Skin of body (tissue), 2 donors: ENCODE data around the gene MIEF2. TPM values are rescaled to one million over a fixed set of nuclear protein-coding genes. Genes with fewer than 3 reads are reported as not detected.

Experiments
- DNase-seq: peaks from one replicate; lab custom pipeline; 2025; lab: John Stamatoyannopoulos, UW
- total RNA-seq: library from RNA; depleted of rRNA; stranded (reverse); fragments of >200 nt; gene quantifications from one replicate; pipeline ENCODE4 v1.2.3, GENCODE V29; 2014

MIEF2 gene
- total RNA-seq, 1 donor from 2014 or later, result 9.9 TPM

- no peak for DNase-seq
These were observed 3.7 kb upstream of the MIEF2 start for GRCh38 chr17:18256776-18257175.

GRCh38 chr17:18257268-18257981, 3.0 kb upstream of the MIEF2 start:
- no peak for DNase-seq

GRCh38 chr17:18257982-18258355, 2.5 kb upstream of the MIEF2 start:
- DNase-seq, result no peak

- no peak for DNase-seq
These were observed 2.0 kb upstream of the MIEF2 start, which contains the start of gene FLII for GRCh38 chr17:18258356-18259038. FLII (minus strand) TSS chr17:18258738; CDS start chr17:18258690, 48 bp downstream.

- no peak for DNase-seq
These were observed 686 bp upstream of the MIEF2 start for GRCh38 chr17:18259621-18260331.

GRCh38 chr17:18261146-18261515, 669 bp downstream of the MIEF2 start:
- no peak for DNase-seq

GRCh38 chr17:18261659-18262058, 1.2 kb downstream of the MIEF2 start:
- no peak for DNase-seq

- DNase-seq, result no peak
These were observed 1.6 kb downstream of the MIEF2 start for GRCh38 chr17:18262111-18262510.

GRCh38 chr17:18262641-18263040, 2.2 kb downstream of the MIEF2 start:
- DNase-seq, result no peak

GRCh38 chr17:18263885-18264682, 3.6 kb downstream of the MIEF2 start:
- no peak for DNase-seq

GRCh38 chr17:18267366-18267765, 6.9 kb downstream of the MIEF2 start:
- DNase-seq, result no peak

GRCh38 chr17:18267927-18268711, 7.7 kb downstream of the MIEF2 start:
- DNase-seq, result no peak

GRCh38 chr17:18270046-18270931, 9.8 kb downstream of the MIEF2 start:
- DNase-seq, result no peak

- no peak for DNase-seq
These were observed 16.6 kb downstream of the MIEF2 start for GRCh38 chr17:18277076-18277475.

GRCh38 chr17:18278867-18279266, 18.4 kb downstream of the MIEF2 start:
- no peak for DNase-seq

- no peak for DNase-seq
These were observed 19.8 kb downstream of the MIEF2 start for GRCh38 chr17:18280249-18280648.

- DNase-seq, result no peak
These were observed 20.4 kb downstream of the MIEF2 start for GRCh38 chr17:18280766-18281371.

- DNase-seq, result no peak
These were observed 21.3 kb downstream of the MIEF2 start for GRCh38 chr17:18281788-18282187.

GRCh38 chr17:18285296-18285695, 24.8 kb downstream of the MIEF2 start:
- no peak for DNase-seq
